Endometrium (tissue), 2 donors: ENCODE results near the gene PRPF8.
"Not testable (repeated sequence)": the region's sequence is repeated elsewhere in the genome, so short reads cannot be mapped to it uniquely, and the experiment has no call there.

ENCODE experiments used
- FAIRE-seq: peaks from 2 replicates; lab custom pipeline; 2012; peaks lifted over from hg19 to GRCh38; lab: Jason Lieb, UNC
- donor health status: control.
- donor health status: control.

Gene PRPF8

GRCh38 chr17:1684378-1685189 lies at the start of gene PRPF8:
Gene PRPF8 (minus strand): TSS chr17:1684867. CDS start chr17:1684571, 296 bp downstream.
- FAIRE-seq = peak; percentile 98

GRCh38 chr17:1733759-1734158 lies 49.1 kb upstream of the PRPF8 start:
- FAIRE-seq = no peak

- FAIRE-seq = no peak
Observed at GRCh38 chr17:1732833-1733321, 48.2 kb upstream of the PRPF8 start.

- FAIRE-seq = no peak
Observed at GRCh38 chr17:1732241-1732832, 47.7 kb upstream of the PRPF8 start.

GRCh38 chr17:1731194-1731506 lies 46.5 kb upstream of the PRPF8 start:
- FAIRE-seq = no peak

- no peak for FAIRE-seq
Observed at GRCh38 chr17:1730326-1731193, 45.9 kb upstream of the PRPF8 start.

GRCh38 chr17:1729966-1730325 lies 45.3 kb upstream of the PRPF8 start:
- FAIRE-seq = no peak

- FAIRE-seq = no peak
Observed at GRCh38 chr17:1727876-1728630, 43.4 kb upstream of the PRPF8 start.

- no peak for FAIRE-seq
Observed at GRCh38 chr17:1727258-1727789, 42.7 kb upstream of the PRPF8 start.

- FAIRE-seq = no peak
Observed at GRCh38 chr17:1726626-1727257, 42.1 kb upstream of the PRPF8 start.

GRCh38 chr17:1725642-1726511 lies 41.2 kb upstream of the PRPF8 start:
- no peak for FAIRE-seq

GRCh38 chr17:1724869-1725641 lies 40.4 kb upstream of the PRPF8 start:
- FAIRE-seq = no peak

- no peak for FAIRE-seq
Observed at GRCh38 chr17:1724351-1724868, 39.7 kb upstream of the PRPF8 start, which contains the start of gene WDR81. Gene WDR81 (plus strand): TSS chr17:1724704. CDS start chr17:1724960, 256 bp downstream.

- FAIRE-seq = not testable (repeated sequence)
Observed at GRCh38 chr17:1722022-1722421, 37.4 kb upstream of the PRPF8 start.

- no peak for FAIRE-seq
Observed at GRCh38 chr17:1720856-1721386, 36.3 kb upstream of the PRPF8 start.

- FAIRE-seq = no peak
Observed at GRCh38 chr17:1718362-1719165, 33.9 kb upstream of the PRPF8 start.

- peak; percentile 91 for FAIRE-seq
Observed at GRCh38 chr17:1716912-1717695, 32.4 kb upstream of the PRPF8 start.
